ENCODE results near the gene OR56A4. TPM values are rescaled to one million over a fixed set of nuclear protein-coding genes. Genes with fewer than 3 reads are reported as not detected.
"Not testable (repeated sequence)": the region's sequence is repeated elsewhere in the genome, so short reads cannot be mapped to it uniquely, and the experiment has no call there.

OR56A4 gene
- total RNA-seq, 1 experiment from 2014 or later, result not detected

- Histone ChIP-seq H3K79me2 (ENCODE audit: low read length) (no peaks in the 10 kb centered on the region), H3K4me1 (ENCODE audit: insufficient read depth, low read length) (no peaks in the 10 kb centered on the region), H4K20me1 (ENCODE audit: low read length) (no peaks in the 10 kb centered on the region), H3K9ac (ENCODE audit: low read length) (no peak overlapping the region), H3K4me3 (ENCODE audit: low read length) (no peak overlapping the region), H3F3A (ENCODE audit: low read length, unreplicated experiment) (no peaks in the 10 kb centered on the region), H3K9me3 (ENCODE audit: low read length) (no peaks in the 10 kb centered on the region), H3K9me2 (replicated peaks; ENCODE audit: low read length) (no peaks in the 10 kb centered on the region), H3K27me3 (ENCODE audit: low read length) (no peaks in the 10 kb centered on the region), H3K36me3 (ENCODE audit: low read depth, low read length) (no peaks in the 10 kb centered on the region), H3K27ac (ENCODE audit: low read length) (no peak overlapping the region), H3K4me2 (ENCODE audit: low read length) (no peak overlapping the region), H2AFZ (ENCODE audit: low read length) (no peak overlapping the region)
- no peak for DNase-seq
- intact Hi-C loops (cut with micrococcal nuclease), result no loop called here
- no peak for ATAC-seq
- BruUV-seq (replicated peaks), result no TSS peak
- TF ChIP-seq EZH2 (IDR thresholded peaks at IDR 0.05; ENCODE audit: low read length, unreplicated experiment) (no peak), CTCF (conservative IDR thresholded peaks at IDR 0.05; ENCODE audit: low read depth, low read length) (no peak), EZH2phosphoT487 (IDR thresholded peaks at IDR 0.05; ENCODE audit: borderline replicate concordance, low read length) (no peak)
- ChIA-PET POLR2A (ENCODE audit: unreplicated experiment) (no interaction called here), CTCF (no interaction called here)
Measured at GRCh38 chr11:5967708-5968107, 39.0 kb downstream of the OR56A4 start.

GRCh38 chr11:5966958-5967357, 39.8 kb downstream of the OR56A4 start:
- H3K27me3 ChIP-seq (ENCODE audit: low read length), result no peaks in the 10 kb centered on the region
- H3K4me3 ChIP-seq (ENCODE audit: low read length), result no peak overlapping the region
- DNase-seq (no peak), ATAC-seq (no peak)
- POLR2A ChIA-PET (ENCODE audit: unreplicated experiment), result no interaction called here
- no peaks in the 10 kb centered on the region for H4K20me1 ChIP-seq (ENCODE audit: low read length)
- intact Hi-C loops (cut with micrococcal nuclease), result no loop called here
- H3K4me2 ChIP-seq (ENCODE audit: low read length), result no peak overlapping the region
- no peaks in the 10 kb centered on the region for H3K36me3 ChIP-seq (ENCODE audit: low read depth, low read length)
- H3F3A ChIP-seq (ENCODE audit: low read length, unreplicated experiment), result no peaks in the 10 kb centered on the region
- H2AFZ ChIP-seq (ENCODE audit: low read length), result no peak overlapping the region
- no peaks in the 10 kb centered on the region for H3K9me2 ChIP-seq (replicated peaks; ENCODE audit: low read length)
- TF ChIP-seq EZH2phosphoT487 (IDR thresholded peaks at IDR 0.05; ENCODE audit: borderline replicate concordance, low read length) (no peak), CTCF (conservative IDR thresholded peaks at IDR 0.05; ENCODE audit: low read depth, low read length) (no peak), EZH2 (IDR thresholded peaks at IDR 0.05; ENCODE audit: low read length, unreplicated experiment) (no peak)
- no peaks in the 10 kb centered on the region for H3K79me2 ChIP-seq (ENCODE audit: low read length)
- no TSS peak for BruUV-seq (replicated peaks)
- H3K9me3 ChIP-seq (ENCODE audit: low read length), result no peaks in the 10 kb centered on the region
- H3K9ac ChIP-seq (ENCODE audit: low read length), result no peak overlapping the region
- no peaks in the 10 kb centered on the region for H3K4me1 ChIP-seq (ENCODE audit: insufficient read depth, low read length)
- CTCF ChIA-PET, result no interaction called here
- H3K27ac ChIP-seq (ENCODE audit: low read length), result no peak overlapping the region

- DNase-seq; H3F3A ChIP-seq (ENCODE audit: low read length, unreplicated experiment); BruUV-seq (replicated peaks); H4K20me1 ChIP-seq (ENCODE audit: low read length); H3K79me2 ChIP-seq (ENCODE audit: low read length); ATAC-seq; H3K9me3 ChIP-seq (ENCODE audit: low read length); H3K9ac ChIP-seq (ENCODE audit: low read length); H3K27ac ChIP-seq (ENCODE audit: low read length); H3K4me2 ChIP-seq (ENCODE audit: low read length); H3K9me2 ChIP-seq (replicated peaks; ENCODE audit: low read length); H3K36me3 ChIP-seq (ENCODE audit: low read depth, low read length); H3K27me3 ChIP-seq (ENCODE audit: low read length); H2AFZ ChIP-seq (ENCODE audit: low read length); CTCF ChIA-PET; POLR2A ChIA-PET (ENCODE audit: unreplicated experiment); intact Hi-C loops (cut with micrococcal nuclease); H3K4me1 ChIP-seq (ENCODE audit: insufficient read depth, low read length); H3K4me3 ChIP-seq (ENCODE audit: low read length): not testable (repeated sequence)
Measured at GRCh38 chr11:5960704-5961320, 45.9 kb downstream of the OR56A4 start.

All from PC-3 (cell line).